Umbilical cord (tissue), 2 donors: ENCODE measurements around the gene AKR1C1. TPM values are rescaled to one million over a fixed set of nuclear protein-coding genes. Genes with fewer than 3 reads are reported as not detected.
"Not testable (repeated sequence)": the region's sequence is repeated elsewhere in the genome, so short reads cannot be mapped to it uniquely, and the experiment has no call there.

Experiments
- DNase-seq: peaks from one replicate; pipeline ENCODE4 v3.0.0-alpha.2; 2015; ENCODE audit warnings: low spot score
- total RNA-seq: library from RNA; depleted of rRNA; stranded (reverse); fragments of >200 nt; gene quantifications from one replicate; pipeline ENCODE4 v1.2.3, GENCODE V29; 2014; ENCODE audit warnings: low replicate concordance; ENCODE audit not compliant: insufficient read depth

The AKR1C1 gene
- 11.8 TPM for total RNA-seq

DNA sequence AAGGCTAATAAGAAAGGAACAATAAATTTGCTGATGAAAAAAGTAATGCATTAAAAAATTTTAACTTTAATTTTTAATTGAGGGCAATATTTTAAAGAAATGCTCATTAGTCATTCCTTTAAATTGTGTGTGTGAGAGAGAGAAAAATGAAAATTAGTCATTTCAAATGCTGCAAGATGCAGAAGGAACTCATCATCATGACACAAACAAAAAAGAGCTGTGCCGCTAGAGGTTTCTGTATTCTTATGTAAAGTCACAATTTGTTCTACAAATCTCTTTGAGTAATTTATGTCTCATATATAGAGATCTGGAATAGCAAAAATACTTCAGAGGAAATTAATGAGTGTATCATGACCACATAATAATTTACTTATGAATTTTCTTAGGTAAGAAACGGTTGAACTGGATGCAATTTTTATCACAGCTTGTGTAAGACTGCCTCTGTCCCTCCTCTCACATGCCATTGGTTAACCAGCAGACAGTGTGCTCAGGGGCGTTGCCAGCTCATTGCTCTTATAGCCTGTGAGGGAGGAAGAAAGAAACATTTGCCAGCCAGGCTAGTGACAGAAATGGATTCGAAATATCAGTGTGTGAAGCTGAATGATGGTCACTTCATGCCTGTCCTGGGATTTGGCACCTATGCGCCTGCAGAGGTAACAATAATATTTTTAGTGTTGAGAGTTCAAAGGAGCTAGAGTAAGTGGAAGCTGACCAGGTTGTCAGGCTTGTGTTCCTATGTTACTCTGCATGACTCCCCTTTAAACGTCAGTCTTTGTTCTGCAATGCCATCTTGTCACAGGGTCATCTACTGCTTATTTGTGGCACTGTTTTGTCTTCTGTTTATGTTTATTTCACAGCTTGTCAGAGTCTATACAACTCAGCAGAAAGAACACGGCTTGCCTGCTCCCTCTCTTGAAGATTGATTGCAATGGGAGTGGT lies at the start of gene AKR1C1:
AKR1C1 (plus strand) TSS at position 540 of the 939 bp plus-strand sequence; CDS start at position 570, 30 bp downstream.
- DNase-seq = not testable (repeated sequence)

GRCh38 chr10:4914213-4914850 lies 48.9 kb upstream of the AKR1C1 start:
- no peak for DNase-seq

- DNase-seq = no peak
Observed at GRCh38 chr10:4916086-4916716, 47.0 kb upstream of the AKR1C1 start.

DNA sequence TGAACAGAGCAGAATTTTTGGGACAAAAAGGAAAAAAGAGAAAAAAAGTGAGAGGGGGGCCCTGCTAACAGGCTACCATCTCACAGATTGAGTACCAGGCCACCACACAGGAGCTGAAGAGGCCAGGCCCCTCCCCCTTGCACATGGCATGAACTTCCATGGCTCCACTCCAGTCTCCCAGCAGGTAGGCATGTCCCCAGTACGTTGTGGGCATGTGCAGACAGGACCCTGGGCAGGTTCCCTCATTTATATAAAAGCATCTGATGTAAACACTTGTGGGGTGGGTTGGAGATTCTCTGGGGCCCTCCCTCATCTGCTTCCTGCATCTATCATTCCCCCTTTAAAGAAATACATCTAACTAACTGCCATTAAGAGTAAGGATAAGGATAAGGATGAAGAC lies 45.0 kb upstream of the AKR1C1 start:
- DNase-seq = no peak

DNA sequence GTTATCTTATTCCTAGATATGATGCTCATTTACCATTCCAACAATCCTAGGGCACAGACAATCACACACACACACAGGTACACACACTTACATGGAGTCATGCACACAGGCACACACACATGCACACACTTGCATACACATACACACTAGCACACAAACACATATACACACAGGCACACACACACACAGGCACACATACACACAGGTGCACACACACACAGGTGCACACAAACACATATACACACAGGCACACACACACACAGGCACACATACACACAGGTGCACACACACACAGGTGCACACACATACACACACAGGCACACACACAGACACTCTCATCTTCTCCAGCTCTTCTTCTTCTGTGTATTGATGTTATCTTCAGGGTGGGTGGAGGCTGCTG lies 38.7 kb upstream of the AKR1C1 start:
- not testable (repeated sequence) for DNase-seq

DNA sequence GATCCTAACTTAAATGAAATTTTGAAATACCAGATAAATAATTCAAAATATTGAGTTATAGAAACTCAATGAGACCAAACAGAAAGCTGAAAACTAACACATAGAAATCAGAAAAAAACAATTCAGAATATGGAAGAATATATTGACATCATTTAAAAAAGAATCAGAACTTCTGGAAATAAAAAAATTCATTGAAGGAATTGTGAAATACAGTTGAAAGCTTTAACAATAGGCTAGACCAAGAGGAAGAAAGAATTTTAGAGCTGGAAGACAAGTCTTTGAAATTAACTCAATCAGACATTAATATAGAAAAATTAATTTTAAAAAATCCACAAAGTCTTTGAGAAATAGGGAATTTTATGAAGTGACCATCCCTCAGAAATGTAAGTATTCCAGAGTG lies 36.8 kb upstream of the AKR1C1 start:
- no peak for DNase-seq

DNA sequence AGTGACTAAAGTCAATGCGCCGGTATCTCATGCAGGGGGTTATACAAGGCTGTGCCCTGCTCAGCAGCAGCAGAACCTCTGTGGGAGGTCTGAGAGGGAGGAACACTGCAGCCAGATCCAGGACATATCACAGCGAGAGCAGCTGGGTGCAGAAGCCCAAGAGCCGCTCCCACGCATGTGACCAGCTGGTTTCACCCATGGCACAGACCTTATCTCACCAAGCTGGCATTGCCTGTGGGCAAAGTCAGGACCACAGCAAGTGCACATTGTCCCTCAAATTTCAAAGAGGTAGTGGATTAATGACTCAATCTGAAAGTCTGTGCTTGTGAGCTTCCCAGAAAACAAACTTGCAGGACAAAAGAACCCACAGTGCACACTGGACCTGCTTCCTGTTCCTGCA lies 31.6 kb upstream of the AKR1C1 start:
- no peak for DNase-seq

GRCh38 chr10:4934391-4934987 lies 28.7 kb upstream of the AKR1C1 start:
- no peak for DNase-seq

GRCh38 chr10:4937346-4937745 lies 25.9 kb upstream of the AKR1C1 start:
- no peak for DNase-seq

- no peak for DNase-seq
Observed at GRCh38 chr10:4939224-4940072, 23.8 kb upstream of the AKR1C1 start.

DNA sequence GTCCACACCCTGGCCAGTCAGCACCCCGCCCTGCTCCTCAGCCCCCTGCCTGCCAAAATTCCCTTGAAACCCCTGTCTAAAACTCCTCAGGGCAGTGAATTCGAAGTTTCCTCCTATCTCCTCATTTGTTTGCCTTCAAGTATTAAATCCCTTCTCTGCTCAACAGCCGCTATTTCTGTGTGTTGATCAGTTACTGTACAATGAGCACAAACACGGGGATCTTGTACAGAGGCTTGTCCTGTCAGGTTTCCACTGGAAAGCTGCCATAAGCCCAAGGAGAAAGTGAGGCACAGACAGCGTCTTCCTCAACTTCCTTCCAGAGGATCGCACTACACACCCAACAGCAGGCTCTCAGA lies 23.2 kb upstream of the AKR1C1 start:
- DNase-seq = not testable (repeated sequence)

DNA sequence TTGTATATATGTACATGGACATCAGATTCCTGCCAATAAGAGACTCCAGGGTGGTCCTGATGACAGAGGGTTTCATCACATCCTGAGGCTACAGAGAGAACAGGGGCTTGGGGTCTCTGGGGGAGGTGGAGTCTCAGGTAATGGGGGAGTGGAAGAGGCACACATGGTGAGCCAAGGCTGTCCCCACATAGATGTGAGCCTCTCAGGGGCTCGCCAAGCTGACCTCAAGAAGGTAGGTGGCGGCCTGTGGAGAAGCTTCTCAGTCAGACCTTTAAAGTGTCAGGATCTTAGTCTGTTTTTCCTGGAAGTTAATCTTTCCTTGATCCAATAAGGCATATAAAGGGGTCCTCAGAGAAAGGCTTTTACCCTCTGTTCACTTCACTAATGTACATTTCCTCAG lies 22.3 kb upstream of the AKR1C1 start:
- not testable (repeated sequence) for DNase-seq

- DNase-seq = no peak
Observed at GRCh38 chr10:4941540-4942330, 21.5 kb upstream of the AKR1C1 start.

- DNase-seq = not testable (repeated sequence)
Observed at GRCh38 chr10:4942931-4943330, 20.3 kb upstream of the AKR1C1 start.

- DNase-seq = not testable (repeated sequence)
Observed at GRCh38 chr10:4943416-4943815, 19.8 kb upstream of the AKR1C1 start.

DNA sequence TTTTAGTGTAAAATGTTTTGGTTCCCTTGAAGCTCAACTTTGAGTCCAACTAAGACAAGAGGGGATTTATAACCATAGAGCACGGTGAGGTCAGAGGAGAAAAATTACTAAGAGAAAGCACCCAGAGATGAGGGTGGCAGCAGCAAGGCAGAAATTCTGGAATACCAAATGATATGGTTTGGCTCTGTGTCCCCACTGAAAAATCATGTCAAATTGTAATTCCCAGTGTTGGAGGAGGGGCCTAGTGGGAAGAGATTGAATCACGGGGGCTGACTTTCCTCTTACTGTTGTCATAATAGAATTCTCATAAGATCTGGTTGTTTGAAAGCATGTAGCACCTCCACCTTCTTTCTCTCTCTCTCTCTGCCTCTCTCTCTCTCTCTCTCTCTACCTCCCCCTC lies 19.4 kb upstream of the AKR1C1 start:
- DNase-seq = no peak

DNA sequence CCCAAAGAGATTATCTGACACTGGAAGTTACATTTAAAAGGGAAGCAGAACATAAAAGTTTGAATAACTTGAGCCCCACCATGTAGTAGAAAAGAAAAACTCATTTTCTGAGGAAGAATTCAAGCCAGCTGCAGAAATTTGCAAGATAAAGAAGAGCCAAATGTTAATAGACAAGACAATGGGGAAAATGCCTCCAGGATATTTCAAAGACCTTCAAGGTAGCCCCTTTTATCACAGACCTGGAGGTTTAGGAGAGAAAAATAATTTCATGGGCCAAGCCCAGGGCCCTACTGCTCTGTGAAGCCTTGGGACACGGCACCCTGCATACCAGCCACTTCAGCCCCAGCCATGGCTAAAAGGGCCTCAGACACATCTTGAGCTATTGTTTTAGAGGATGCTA lies 18.4 kb upstream of the AKR1C1 start:
- no peak for DNase-seq

DNA sequence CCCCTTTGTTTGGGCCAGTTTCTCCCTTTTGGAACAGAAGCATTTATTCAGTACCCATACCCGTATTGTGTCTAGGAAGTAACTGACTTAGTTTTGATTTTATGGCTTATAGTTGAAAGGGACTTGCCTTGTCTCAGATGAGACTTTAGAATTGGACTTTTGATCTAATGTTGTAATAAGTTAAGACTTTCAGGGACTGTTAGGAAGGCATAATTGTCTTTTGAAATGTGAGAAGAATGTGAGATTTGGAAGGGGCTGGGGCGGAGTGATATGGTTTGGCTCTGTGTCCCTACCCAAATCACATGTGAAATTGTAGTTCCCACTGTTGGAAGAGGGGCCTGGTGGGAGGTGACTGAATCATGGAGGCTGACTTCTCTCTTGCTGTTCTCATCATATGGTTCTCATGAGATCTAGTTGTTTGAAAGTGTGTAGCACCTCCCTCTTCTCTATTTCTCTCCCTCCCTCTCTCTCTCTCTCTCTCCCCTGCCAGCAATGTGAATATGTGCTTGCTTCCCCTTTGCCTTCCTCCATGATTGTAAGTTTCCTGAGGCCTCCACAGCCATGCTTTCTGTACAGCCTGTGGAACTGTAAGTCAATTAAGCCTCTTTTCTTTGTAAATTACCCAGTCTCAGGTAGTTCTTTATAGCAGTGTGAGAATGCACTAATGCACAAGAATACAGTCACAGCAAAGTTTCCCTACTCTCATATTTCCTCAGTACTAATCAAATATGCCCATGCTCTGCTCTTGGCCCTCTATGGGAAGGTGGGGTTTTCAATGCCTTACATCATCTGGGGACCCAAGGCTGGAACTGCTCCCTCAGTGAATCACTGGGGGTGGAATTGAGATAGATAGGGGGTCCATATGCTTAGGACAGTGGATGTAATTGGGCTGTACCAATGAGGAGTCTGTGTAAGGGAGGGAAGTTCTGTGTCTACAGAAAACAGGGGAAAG lies 17.2 kb upstream of the AKR1C1 start:
- no peak for DNase-seq

GRCh38 chr10:4947039-4947634 lies 16.1 kb upstream of the AKR1C1 start:
- no peak for DNase-seq
